HG02973 (cell line): ENCODE data around the gene ROBO4.
A peak's percentile ranks its signal among the peaks of the same experiment; 100 is the strongest.

Experiments used
- ATAC-seq: cut with Tn5 transposase; IDR thresholded peaks from one replicate; pipeline ENCODE4 v1.9.1; 2021; ENCODE audit warnings: moderate library complexity; ENCODE audit not compliant: unreplicated experiment

ROBO4 gene

GRCh38 chr11:124875401-124875800, 22.3 kb downstream of the ROBO4 start:
- ATAC-seq, result no peak

- no peak for ATAC-seq
Measured at GRCh38 chr11:124874571-124875255, 23.0 kb downstream of the ROBO4 start.

GRCh38 chr11:124873951-124874350, 23.7 kb downstream of the ROBO4 start:
- no peak for ATAC-seq

- no peak for ATAC-seq
Measured at GRCh38 chr11:124872741-124873140, 24.9 kb downstream of the ROBO4 start.

GRCh38 chr11:124872280-124872679, 25.4 kb downstream of the ROBO4 start:
- ATAC-seq, result no peak

GRCh38 chr11:124870430-124870829, 27.2 kb downstream of the ROBO4 start:
- ATAC-seq, result no peak

GRCh38 chr11:124869856-124870387, 27.7 kb downstream of the ROBO4 start:
- ATAC-seq, result no peak

GRCh38 chr11:124869331-124869730, 28.3 kb downstream of the ROBO4 start:
- ATAC-seq, result no peak

- no peak for ATAC-seq
Measured at GRCh38 chr11:124868331-124869274, 29.1 kb downstream of the ROBO4 start.

GRCh38 chr11:124867700-124868099, 30.0 kb downstream of the ROBO4 start:
- ATAC-seq, result peak; percentile 51

GRCh38 chr11:124865902-124866851, 31.5 kb downstream of the ROBO4 start:
- no peak for ATAC-seq

- ATAC-seq, result no peak
Measured at GRCh38 chr11:124865181-124865901, 32.3 kb downstream of the ROBO4 start, which contains the start of gene ROBO3. Gene ROBO3 (plus strand): TSS chr11:124865432. CDS start chr11:124865578, 146 bp downstream.

- no peak for ATAC-seq
Measured at GRCh38 chr11:124864892-124865180, 32.8 kb downstream of the ROBO4 start.

- ATAC-seq, result no peak
Measured at GRCh38 chr11:124864176-124864891, 33.3 kb downstream of the ROBO4 start.

GRCh38 chr11:124863826-124864165, 33.9 kb downstream of the ROBO4 start:
- ATAC-seq, result no peak

GRCh38 chr11:124863137-124863825, 34.4 kb downstream of the ROBO4 start:
- ATAC-seq, result no peak

- ATAC-seq, result no peak
Measured at GRCh38 chr11:124861670-124862069, 36.0 kb downstream of the ROBO4 start.

- ATAC-seq, result no peak
Measured at GRCh38 chr11:124859171-124859570, 38.5 kb downstream of the ROBO4 start.

- ATAC-seq, result no peak
Measured at GRCh38 chr11:124846070-124846673, 51.5 kb downstream of the ROBO4 start.
